IMR-90 (cell line): ENCODE results near the gene PAN2. TPM values are rescaled to one million over a fixed set of nuclear protein-coding genes. Genes with fewer than 3 reads are reported as not detected.

Experiments used
- ATAC-seq: fragments of 200-7000 bp; cut with Tn5 transposase; 2 replicates; pipeline ENCODE4 v1.9.1; 2020; ENCODE audit warnings: low read depth, mild to moderate bottlenecking, moderate library complexity
- BruUV-seq: library from RNA; stranded (reverse); fragments of 400-500 nt; replicated peaks from 2 replicates; lab custom pipeline; 2021; lab: Mats Ljungman, UMichigan
- CTCF ChIA-PET: fragments of 300-600 bp; formaldehyde crosslinking; extraction: SDS; loops from one replicate; lab custom pipeline; 2021; ENCODE audit warnings: antibody characterized with exemption; lab: Yijun Ruan, JAX
- POLR2A ChIA-PET: fragments of 300-600 bp; sonication (Branson Sonifier 250); formaldehyde crosslinking; loops from one replicate; lab custom pipeline; 2022; ENCODE audit warnings: antibody characterized with exemption; ENCODE audit not compliant: unreplicated experiment; lab: Charles Lee
- DNase-seq: peaks from one replicate; pipeline ENCODE4 v3.0.0; 2013
- H2AFZ ChIP-seq: replicated peaks from 2 replicates; pipeline ENCODE3; 2013; ENCODE audit warnings: low read length, mild to moderate bottlenecking; ENCODE audit not compliant: poor library complexity
- H2AK5ac ChIP-seq: 2 replicates; pipeline ENCODE4 v1.6.1; 2013; ENCODE audit warnings: low read depth, low read length, inconsistent platforms
- H2AK9ac ChIP-seq: replicated peaks from 2 replicates; pipeline ENCODE3; 2013; ENCODE audit warnings: mild to moderate bottlenecking, low read depth, low read length, moderate library complexity; ENCODE audit not compliant: poor library complexity
- H2BK120ac ChIP-seq: 2 replicates; pipeline ENCODE4 v1.6.1; 2013; ENCODE audit warnings: low read depth, low read length, inconsistent platforms
- H2BK15ac ChIP-seq: 3 replicates; pipeline ENCODE4 v1.6.1; 2013; ENCODE audit warnings: low read depth, low read length, inconsistent platforms
- H2BK20ac ChIP-seq: 2 replicates; pipeline ENCODE4 v1.6.1; 2013; ENCODE audit warnings: low read depth, mild to moderate bottlenecking, inconsistent platforms, low read length, moderate library complexity
- H2BK5ac ChIP-seq: 2 replicates; pipeline ENCODE4 v1.6.1; 2013; ENCODE audit warnings: mild to moderate bottlenecking, low read depth, low read length, inconsistent platforms; ENCODE audit not compliant: poor library complexity, severe bottlenecking
- H3K14ac ChIP-seq: replicated peaks from 2 replicates; pipeline ENCODE4 v1.6.1; 2013; ENCODE audit warnings: low read depth, low read length, inconsistent platforms
- H3K18ac ChIP-seq: 2 replicates; pipeline ENCODE4 v1.6.1; 2013; ENCODE audit warnings: low read depth, low read length, control low read depth
- H3K23ac ChIP-seq: 2 replicates; pipeline ENCODE4 v1.6.1; 2013; ENCODE audit warnings: low read depth, low read length, inconsistent platforms
- H3K27ac ChIP-seq: 2 replicates; pipeline ENCODE4 v1.5.1; 2013; ENCODE audit warnings: mild to moderate bottlenecking, control low read depth, low read length; ENCODE audit not compliant: insufficient read depth
- H3K27me3 ChIP-seq: 2 replicates; pipeline ENCODE4 v1.6.1; 2013; ENCODE audit warnings: low read length; ENCODE audit not compliant: control insufficient read depth, insufficient read depth
- H3K36me3 ChIP-seq: 2 replicates; pipeline ENCODE4 v1.6.1; 2013; ENCODE audit warnings: low read length, mixed read lengths; ENCODE audit not compliant: control insufficient read depth, insufficient read depth
- H3K4ac ChIP-seq: 2 replicates; pipeline ENCODE4 v1.6.1; 2013; ENCODE audit warnings: low read depth, low read length, inconsistent platforms
- H3K4me1 ChIP-seq: 2 replicates; pipeline ENCODE4 v1.6.1; 2013; ENCODE audit warnings: low read length, mixed read lengths; ENCODE audit not compliant: control insufficient read depth, insufficient read depth
- H3K4me2 ChIP-seq: 2 replicates; pipeline ENCODE4 v1.6.1; 2013; ENCODE audit warnings: low read depth, mild to moderate bottlenecking, control low read depth, low read length, moderate library complexity
- H3K4me3 ChIP-seq: 2 replicates; pipeline ENCODE4 v1.5.1; 2013; ENCODE audit warnings: low read depth, mild to moderate bottlenecking, control low read depth, low read length, moderate library complexity; ENCODE audit not compliant: insufficient read depth
- H3K56ac ChIP-seq: 2 replicates; pipeline ENCODE4 v1.6.1; 2013; ENCODE audit warnings: low read length, inconsistent platforms; ENCODE audit not compliant: insufficient read depth; ENCODE audit errors: extremely low read depth
- H3K79me1 ChIP-seq, 2 experiments: 2 replicates each; pipeline ENCODE4 v1.6.1; 2013; ENCODE audit warnings: low read length in 2 of 2, inconsistent platforms in 1 of 2, low read depth in 1 of 2
- H3K9ac ChIP-seq: 2 replicates; pipeline ENCODE4 v1.6.1; 2013; ENCODE audit warnings: low read depth, low read length, control low read depth
- H3K9me1 ChIP-seq: 2 replicates; pipeline ENCODE4 v1.6.1; 2013; ENCODE audit warnings: low read length, inconsistent platforms; ENCODE audit not compliant: insufficient read depth
- H3K9me3 ChIP-seq: 2 replicates; pipeline ENCODE4 v1.6.1; 2013; ENCODE audit warnings: low read length; ENCODE audit not compliant: control insufficient read depth, insufficient read depth
- H4K20me1 ChIP-seq: 2 replicates; pipeline ENCODE4 v1.6.1; 2013; ENCODE audit warnings: low read length, inconsistent platforms; ENCODE audit not compliant: insufficient read depth
- H4K5ac ChIP-seq: 2 replicates; pipeline ENCODE4 v1.6.1; 2013; ENCODE audit warnings: mild to moderate bottlenecking, low read depth, low read length, control low read depth
- H4K8ac ChIP-seq, 2 experiments: 2 replicates each; pipeline ENCODE4 v1.6.1; 2013; ENCODE audit warnings: low read depth in 2 of 2, low read length in 2 of 2, control low read depth in 1 of 2, inconsistent platforms in 1 of 2
- H4K91ac ChIP-seq: 2 replicates; pipeline ENCODE4 v1.6.1; 2013; ENCODE audit warnings: low read depth, low read length, inconsistent platforms; ENCODE audit not compliant: insufficient read depth
- BHLHE40 ChIP-seq: fragments of 150-350 bp; IDR thresholded peaks from 2 replicates; pipeline ENCODE4 v1.6.1; 2016; ENCODE audit warnings: mild to moderate bottlenecking, low read depth, low read length
- POLR2A ChIP-seq: IDR thresholded peaks from 2 replicates; pipeline ENCODE4 v1.6.1; 2012; ENCODE audit warnings: mild to moderate bottlenecking, low read depth, low read length
- RAD21 ChIP-seq: IDR thresholded peaks from 2 replicates; pipeline ENCODE4 v1.6.1; 2012; ENCODE audit warnings: low read length, improper control_type of control experiment
- RCOR1 ChIP-seq: IDR thresholded peaks from 2 replicates; pipeline ENCODE4 v1.6.1; 2012; ENCODE audit warnings: mild to moderate bottlenecking, low read length, improper control_type of control experiment; ENCODE audit not compliant: insufficient replicate concordance
- WGBS, 2 experiments: methylation state at CpG; one replicate each; pipeline versions ENCODE4 v1.1.5 to v1.1.7; 2013; ENCODE audit warnings: missing lambda C conversion rate in 2 of 2; ENCODE audit not compliant: insufficient read length in 1 of 2; ENCODE audit errors: extremely low coverage in 2 of 2; 5-methylcytosine and 5-hydroxymethylcytosine counted together
- dilution Hi-C: fragments of 300-500 bp; cut with HindIII; formaldehyde crosslinking; loops from one replicate; pipeline ENCODE4 v1.14.3; 2018; ENCODE audit warnings: low sequenced_read_pairs; ENCODE audit not compliant: unreplicated experiment
- in situ Hi-C: fragments of 300-500 bp; cut with MboI; formaldehyde crosslinking; loops from 3 replicates; pipeline ENCODE4 v1.14.3; 2019; ENCODE audit warnings: low sequenced_read_pairs, inconsistent platforms, mixed read lengths
- intact Hi-C: fragments of 100-400 bp; cut with micrococcal nuclease; formaldehyde crosslinking; loops from 2 replicates; pipeline ENCODE4 v1.10.0; 2022
- polyA plus RNA-seq, 3 experiments: library from polyadenylated mRNA; depleted of rRNA; stranded (reverse); fragments of >200 nt; gene quantifications; 2 replicates each; pipeline ENCODE4 v1.2.3, GENCODE V29; 2012; ENCODE audit warnings: low replicate concordance in 1 of 3
- total RNA-seq: library from RNA; depleted of rRNA; stranded (reverse); fragments of >200 nt; gene quantifications from 2 replicates; pipeline ENCODE4 v1.2.3, GENCODE V29; 2012

PAN2 gene
- total and polyA plus RNA-seq, 2 of the 4 experiments (the other 2 are of a cell fraction) = 9.7 to 20.2 TPM

DNA sequence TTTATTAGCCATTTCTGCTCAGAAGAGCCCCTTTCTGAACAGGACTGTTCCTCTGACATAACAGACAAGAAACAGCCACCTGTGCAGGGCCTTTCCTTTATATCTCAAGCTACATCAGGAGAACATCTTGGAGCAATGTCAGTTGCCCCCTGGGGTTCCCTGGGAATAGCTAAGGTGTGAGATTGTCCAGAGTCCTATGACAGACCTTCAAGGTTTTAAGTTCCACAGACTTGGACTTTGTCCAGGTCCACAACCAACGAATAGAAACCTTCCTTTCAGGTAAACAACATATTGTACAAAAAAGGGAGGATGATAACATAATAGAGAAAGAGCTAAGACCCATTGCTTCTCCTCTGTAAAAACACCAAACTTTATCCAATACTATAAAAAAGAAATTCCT is 7.8 kb upstream of the PAN2 start:
- dilution Hi-C loops (no loop called here), intact Hi-C loops (no loop called here), in situ Hi-C loops (no loop called here)
- Histone ChIP-seq H3K27ac (no peak overlapping the region), H4K20me1 (no peaks in the 10 kb centered on the region; the same call in 1 of the 2 replicates), H4K91ac (no peak overlapping the region), H3K4me1 (no peaks in the 10 kb centered on the region), H2BK15ac (no peak overlapping the region), H2BK5ac (no peak overlapping the region), H3K4me3 (no peak overlapping the region), H2BK20ac (no peak overlapping the region), H3K4me2 (no peak overlapping the region), H4K8ac (no peak overlapping the region), H2AK5ac (no peak overlapping the region), H3K27me3 (no peaks in the 10 kb centered on the region), H3K4ac (no peak overlapping the region), H3K9me3 (no peaks in the 10 kb centered on the region), H2AFZ (no peak overlapping the region), H3K36me3 (peaks cover 40% of the 10 kb centered on the region), H4K5ac (no peak overlapping the region), H2AK9ac (no peak overlapping the region), H3K9me1 (peaks cover 5% of the 10 kb centered on the region; the same call in 1 of the 2 replicates), H3K18ac (no peak overlapping the region), H3K79me1 (peaks cover 0 to 4% of the 10 kb centered on the region in 2 experiments; a peak in 1 of 4 replicates), H3K56ac (no peak overlapping the region), H3K14ac (no peak overlapping the region), H2BK120ac (no peak overlapping the region), H3K23ac (no peak overlapping the region), H3K9ac (no peak overlapping the region)
- TF ChIP-seq POLR2A (no peak), BHLHE40 (no peak), RCOR1 (no peak), RAD21 (no peak)
- no TSS peak for BruUV-seq
- ChIA-PET CTCF (interaction anchor here (0.9 to 1.1 kb wide), 2 partner anchors 11 to 122 kb away, joined by 3 to 6 read pairs; no protein-coding TSS in a partner anchor), POLR2A (no interaction called here)
- no CpG with 5 or more reads among the region's 1 CpG for WGBS, 2 experiments
- DNase-seq (no peak), ATAC-seq (no peak)
